ENCODE data around the gene TMEM145.

- TF ChIP-seq, protein P1, sequence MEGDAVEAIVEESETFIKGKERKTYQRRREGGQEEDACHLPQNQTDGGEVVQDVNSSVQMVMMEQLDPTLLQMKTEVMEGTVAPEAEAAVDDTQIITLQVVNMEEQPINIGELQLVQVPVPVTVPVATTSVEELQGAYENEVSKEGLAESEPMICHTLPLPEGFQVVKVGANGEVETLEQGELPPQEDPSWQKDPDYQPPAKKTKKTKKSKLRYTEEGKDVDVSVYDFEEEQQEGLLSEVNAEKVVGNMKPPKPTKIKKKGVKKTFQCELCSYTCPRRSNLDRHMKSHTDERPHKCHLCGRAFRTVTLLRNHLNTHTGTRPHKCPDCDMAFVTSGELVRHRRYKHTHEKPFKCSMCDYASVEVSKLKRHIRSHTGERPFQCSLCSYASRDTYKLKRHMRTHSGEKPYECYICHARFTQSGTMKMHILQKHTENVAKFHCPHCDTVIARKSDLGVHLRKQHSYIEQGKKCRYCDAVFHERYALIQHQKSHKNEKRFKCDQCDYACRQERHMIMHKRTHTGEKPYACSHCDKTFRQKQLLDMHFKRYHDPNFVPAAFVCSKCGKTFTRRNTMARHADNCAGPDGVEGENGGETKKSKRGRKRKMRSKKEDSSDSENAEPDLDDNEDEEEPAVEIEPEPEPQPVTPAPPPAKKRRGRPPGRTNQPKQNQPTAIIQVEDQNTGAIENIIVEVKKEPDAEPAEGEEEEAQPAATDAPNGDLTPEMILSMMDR (IDR thresholded peaks at IDR 0.05), result peak; percentile 94 to 96 (median 94)
- no peak for TF ChIP-seq EP300 (IDR thresholded peaks at IDR 0.05)
Observed at GRCh38 chr19:42279902-42280814, 33.0 kb upstream of the TMEM145 start.

Data from esophagus muscularis mucosa (tissue), 3 donors.